IMR-90 (cell line): ENCODE results near the gene RIPOR2. TPM values are rescaled to one million over a fixed set of nuclear protein-coding genes. Genes with fewer than 3 reads are reported as not detected.

Source experiments
- ATAC-seq: fragments of 200-7000 bp; cut with Tn5 transposase; 2 replicates; pipeline ENCODE4 v1.9.1; 2020; ENCODE audit warnings: low read depth, mild to moderate bottlenecking, moderate library complexity
- BruUV-seq: library from RNA; stranded (reverse); fragments of 400-500 nt; replicated peaks from 2 replicates; lab custom pipeline; 2021; lab: Mats Ljungman, UMichigan
- CTCF ChIA-PET: fragments of 300-600 bp; formaldehyde crosslinking; extraction: SDS; loops from one replicate; lab custom pipeline; 2021; ENCODE audit warnings: antibody characterized with exemption; lab: Yijun Ruan, JAX
- POLR2A ChIA-PET: fragments of 300-600 bp; sonication (Branson Sonifier 250); formaldehyde crosslinking; loops from one replicate; lab custom pipeline; 2022; ENCODE audit warnings: antibody characterized with exemption; ENCODE audit not compliant: unreplicated experiment; lab: Charles Lee
- DNase-seq: peaks from one replicate; pipeline ENCODE4 v3.0.0; 2013
- H2AFZ ChIP-seq: replicated peaks from 2 replicates; pipeline ENCODE3; 2013; ENCODE audit warnings: low read length, mild to moderate bottlenecking; ENCODE audit not compliant: poor library complexity
- H2AK5ac ChIP-seq: 2 replicates; pipeline ENCODE4 v1.6.1; 2013; ENCODE audit warnings: low read depth, low read length, inconsistent platforms
- H2AK9ac ChIP-seq: replicated peaks from 2 replicates; pipeline ENCODE3; 2013; ENCODE audit warnings: mild to moderate bottlenecking, low read depth, low read length, moderate library complexity; ENCODE audit not compliant: poor library complexity
- H2BK120ac ChIP-seq: 2 replicates; pipeline ENCODE4 v1.6.1; 2013; ENCODE audit warnings: low read depth, low read length, inconsistent platforms
- H2BK15ac ChIP-seq: 3 replicates; pipeline ENCODE4 v1.6.1; 2013; ENCODE audit warnings: low read depth, low read length, inconsistent platforms
- H2BK20ac ChIP-seq: 2 replicates; pipeline ENCODE4 v1.6.1; 2013; ENCODE audit warnings: low read depth, mild to moderate bottlenecking, inconsistent platforms, low read length, moderate library complexity
- H2BK5ac ChIP-seq: 2 replicates; pipeline ENCODE4 v1.6.1; 2013; ENCODE audit warnings: mild to moderate bottlenecking, low read depth, low read length, inconsistent platforms; ENCODE audit not compliant: poor library complexity, severe bottlenecking
- H3K14ac ChIP-seq: replicated peaks from 2 replicates; pipeline ENCODE4 v1.6.1; 2013; ENCODE audit warnings: low read depth, low read length, inconsistent platforms
- H3K18ac ChIP-seq: 2 replicates; pipeline ENCODE4 v1.6.1; 2013; ENCODE audit warnings: low read depth, low read length, control low read depth
- H3K23ac ChIP-seq: 2 replicates; pipeline ENCODE4 v1.6.1; 2013; ENCODE audit warnings: low read depth, low read length, inconsistent platforms
- H3K27ac ChIP-seq: 2 replicates; pipeline ENCODE4 v1.5.1; 2013; ENCODE audit warnings: mild to moderate bottlenecking, control low read depth, low read length; ENCODE audit not compliant: insufficient read depth
- H3K27me3 ChIP-seq: 2 replicates; pipeline ENCODE4 v1.6.1; 2013; ENCODE audit warnings: low read length; ENCODE audit not compliant: control insufficient read depth, insufficient read depth
- H3K36me3 ChIP-seq: 2 replicates; pipeline ENCODE4 v1.6.1; 2013; ENCODE audit warnings: low read length, mixed read lengths; ENCODE audit not compliant: control insufficient read depth, insufficient read depth
- H3K4ac ChIP-seq: 2 replicates; pipeline ENCODE4 v1.6.1; 2013; ENCODE audit warnings: low read depth, low read length, inconsistent platforms
- H3K4me1 ChIP-seq: 2 replicates; pipeline ENCODE4 v1.6.1; 2013; ENCODE audit warnings: low read length, mixed read lengths; ENCODE audit not compliant: control insufficient read depth, insufficient read depth
- H3K4me2 ChIP-seq: 2 replicates; pipeline ENCODE4 v1.6.1; 2013; ENCODE audit warnings: low read depth, mild to moderate bottlenecking, control low read depth, low read length, moderate library complexity
- H3K4me3 ChIP-seq: 2 replicates; pipeline ENCODE4 v1.5.1; 2013; ENCODE audit warnings: low read depth, mild to moderate bottlenecking, control low read depth, low read length, moderate library complexity; ENCODE audit not compliant: insufficient read depth
- H3K56ac ChIP-seq: 2 replicates; pipeline ENCODE4 v1.6.1; 2013; ENCODE audit warnings: low read length, inconsistent platforms; ENCODE audit not compliant: insufficient read depth; ENCODE audit errors: extremely low read depth
- H3K79me1 ChIP-seq, 2 experiments: 2 replicates each; pipeline ENCODE4 v1.6.1; 2013; ENCODE audit warnings: low read length in 2 of 2, inconsistent platforms in 1 of 2, low read depth in 1 of 2
- H3K9ac ChIP-seq: 2 replicates; pipeline ENCODE4 v1.6.1; 2013; ENCODE audit warnings: low read depth, low read length, control low read depth
- H3K9me1 ChIP-seq: 2 replicates; pipeline ENCODE4 v1.6.1; 2013; ENCODE audit warnings: low read length, inconsistent platforms; ENCODE audit not compliant: insufficient read depth
- H3K9me3 ChIP-seq: 2 replicates; pipeline ENCODE4 v1.6.1; 2013; ENCODE audit warnings: low read length; ENCODE audit not compliant: control insufficient read depth, insufficient read depth
- H4K20me1 ChIP-seq: 2 replicates; pipeline ENCODE4 v1.6.1; 2013; ENCODE audit warnings: low read length, inconsistent platforms; ENCODE audit not compliant: insufficient read depth
- H4K5ac ChIP-seq: 2 replicates; pipeline ENCODE4 v1.6.1; 2013; ENCODE audit warnings: mild to moderate bottlenecking, low read depth, low read length, control low read depth
- H4K8ac ChIP-seq, 2 experiments: 2 replicates each; pipeline ENCODE4 v1.6.1; 2013; ENCODE audit warnings: low read depth in 2 of 2, low read length in 2 of 2, control low read depth in 1 of 2, inconsistent platforms in 1 of 2
- H4K91ac ChIP-seq: 2 replicates; pipeline ENCODE4 v1.6.1; 2013; ENCODE audit warnings: low read depth, low read length, inconsistent platforms; ENCODE audit not compliant: insufficient read depth
- MAFK ChIP-seq: IDR thresholded peaks from 2 replicates; pipeline ENCODE4 v1.6.1; 2012; ENCODE audit warnings: low read depth, low read length, improper control_type of control experiment
- RCOR1 ChIP-seq: IDR thresholded peaks from 2 replicates; pipeline ENCODE4 v1.6.1; 2012; ENCODE audit warnings: mild to moderate bottlenecking, low read length, improper control_type of control experiment; ENCODE audit not compliant: insufficient replicate concordance
- WGBS, 2 experiments: methylation state at CpG; one replicate each; pipeline versions ENCODE4 v1.1.5 to v1.1.7; 2013; ENCODE audit warnings: missing lambda C conversion rate in 2 of 2; ENCODE audit not compliant: insufficient read length in 1 of 2; ENCODE audit errors: extremely low coverage in 2 of 2; 5-methylcytosine and 5-hydroxymethylcytosine counted together
- dilution Hi-C: fragments of 300-500 bp; cut with HindIII; formaldehyde crosslinking; loops from one replicate; pipeline ENCODE4 v1.14.3; 2018; ENCODE audit warnings: low sequenced_read_pairs; ENCODE audit not compliant: unreplicated experiment
- in situ Hi-C: fragments of 300-500 bp; cut with MboI; formaldehyde crosslinking; loops from 3 replicates; pipeline ENCODE4 v1.14.3; 2019; ENCODE audit warnings: low sequenced_read_pairs, inconsistent platforms, mixed read lengths
- intact Hi-C: fragments of 100-400 bp; cut with micrococcal nuclease; formaldehyde crosslinking; loops from 2 replicates; pipeline ENCODE4 v1.10.0; 2022
- polyA plus RNA-seq, 3 experiments: library from polyadenylated mRNA; depleted of rRNA; stranded (reverse); fragments of >200 nt; gene quantifications; 2 replicates each; pipeline ENCODE4 v1.2.3, GENCODE V29; 2012; ENCODE audit warnings: low replicate concordance in 1 of 3
- total RNA-seq: library from RNA; depleted of rRNA; stranded (reverse); fragments of >200 nt; gene quantifications from 2 replicates; pipeline ENCODE4 v1.2.3, GENCODE V29; 2012

RIPOR2 gene
- total and polyA plus RNA-seq, 2 of the 4 experiments (the other 2 are of a cell fraction), result 1.1 to 1.2 TPM

- in situ Hi-C loops, result no loop called here
Measured at GRCh38 chr6:24867104-24867703, 68.6 kb downstream of the RIPOR2 start.

More at GRCh38 chr6:24867104-24867703, 68.6 kb downstream of the RIPOR2 start:
- no TSS peak for BruUV-seq
- Histone ChIP-seq H2AK5ac (no peak overlapping the region), H3K4me3 (no peak overlapping the region), H2BK15ac (no peak overlapping the region), H4K5ac (no peak overlapping the region), H3K4me2 (no peak overlapping the region), H3K27me3 (no peaks in the 10 kb centered on the region), H3K4ac (no peak overlapping the region), H4K20me1 (no peaks in the 10 kb centered on the region), H3K9me3 (no peaks in the 10 kb centered on the region), H3K36me3 (peaks cover 18% of the 10 kb centered on the region), H3K23ac (no peak overlapping the region), H3K9ac (no peak overlapping the region), H3K79me1 (no peaks in the 10 kb centered on the region), H3K4me1 (no peaks in the 10 kb centered on the region), H4K8ac (no peak overlapping the region), H3K56ac (no peak overlapping the region), H2BK20ac (no peak overlapping the region), H2BK5ac (no peak overlapping the region), H2AFZ (no peak overlapping the region), H4K91ac (no peak overlapping the region), H2BK120ac (no peak overlapping the region), H3K27ac (no peak overlapping the region), H3K18ac (no peak overlapping the region), H3K14ac (no peak overlapping the region), H3K9me1 (peaks cover 3% of the 10 kb centered on the region; the same call in 1 of the 2 replicates), H2AK9ac (no peak overlapping the region)
- intact Hi-C loops, result no loop called here
- ChIA-PET POLR2A (no interaction called here), CTCF (no interaction called here)
- TF ChIP-seq RCOR1 (no peak), MAFK (no peak)
- 11% methylated on average over 1 of the region's 3 CpGs; no CpG with 5 or more reads in 1 of the 2 experiments for WGBS, 2 experiments
- dilution Hi-C loops, result no loop called here
- DNase-seq, result no peak
- ATAC-seq, result no peak
